ENCODE measurements around the gene TIAM2. TPM values are rescaled to one million over a fixed set of nuclear protein-coding genes. Genes with fewer than 3 reads are reported as not detected.

The TIAM2 gene
- total and polyA plus RNA-seq, 9 of the 15 experiments (the other 6 are each of a cell fraction or from before 2014, with no cell fraction given), result 0.73 to 6.5 (median 4.3) TPM

DNA sequence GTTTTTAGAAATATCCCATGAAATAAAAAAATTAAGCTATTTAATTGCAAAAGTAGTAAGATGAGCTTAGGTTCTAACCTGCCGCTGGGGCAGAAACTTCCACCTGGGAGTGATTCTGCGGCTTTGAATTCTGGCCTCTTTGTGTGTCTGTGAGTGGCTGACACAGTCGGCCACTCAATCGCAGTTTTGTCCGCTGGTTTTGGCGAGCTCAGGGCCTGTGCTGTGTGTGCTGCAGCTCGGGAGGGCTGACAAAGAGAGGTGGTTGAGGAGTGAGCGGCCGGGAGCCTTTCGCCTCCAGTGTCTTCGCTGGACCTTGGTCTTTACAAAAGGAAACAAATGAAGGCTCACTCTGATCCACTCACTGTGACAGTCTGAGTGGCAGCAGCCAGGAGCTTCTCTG, 128.4 kb downstream of the TIAM2 start:
- no peak for TF ChIP-seq RBM15 (IDR thresholded peaks at IDR 0.05; ENCODE audit: insufficient read depth, low read length)
- 0 out of 2 replicates have a peak, but pooled peaks have one; percentile 76 for TF ChIP-seq EZH2 (IDR thresholded peaks at IDR 0.05; ENCODE audit: borderline replicate concordance, low read depth, low read length)
- TF ChIP-seq CTCF (IDR thresholded peaks at IDR 0.05 in 2 of 3, conservative IDR thresholded peaks at IDR 0.05 in 1 of 3; ENCODE audit: insufficient read depth in 2 of 3, low read depth in 1 of 3, low read length in 3 of 3), result no peak
- peaks cover 38 to 67% of the 10 kb centered on the region in 2 experiments for H3K27me3 ChIP-seq (ENCODE audit: control insufficient read depth in 2 of 2, insufficient read depth in 2 of 2, low read length in 2 of 2)
- BruUV-seq (replicated peaks), result no TSS peak
- no peaks in the 10 kb centered on the region for H3K79me2 ChIP-seq (ENCODE audit: control insufficient read depth, insufficient read depth, low read length)
- FAIRE-seq, result no peak
- ATAC-seq, result peak; percentile 36; the same call in 1 of the 3 replicates
- no peak overlapping the region for H3K9ac ChIP-seq (ENCODE audit: insufficient read depth in 1 of 2, low read depth in 2 of 2, low read length in 2 of 2)
- no peak overlapping the region for H3K4me2 ChIP-seq (ENCODE audit: insufficient read depth, low read length)
- no peaks in the 10 kb centered on the region for H3K9me1 ChIP-seq (ENCODE audit: control insufficient read depth, insufficient read depth, low read length)
- in situ Hi-C loops (cut with MboI) (no loop called here), intact Hi-C loops (cut with micrococcal nuclease) (no loop called here)
- no peak overlapping the region for H2AFZ ChIP-seq (ENCODE audit: low read depth, low read length)
- H3K9me3 ChIP-seq (replicated peaks; ENCODE audit: control insufficient read depth, insufficient read depth, low read depth, low read length), result no peaks in the 10 kb centered on the region
- 8% methylated on average over 11 of the region's 11 CpGs for WGBS (ENCODE audit: insufficient coverage, low coverage, missing lambda C conversion rate)
- no peaks in the 10 kb centered on the region for H4K20me1 ChIP-seq (replicated peaks; ENCODE audit: control insufficient read depth, insufficient read depth, low read length)
- no peaks in the 10 kb centered on the region for H3K36me3 ChIP-seq (ENCODE audit: control insufficient read depth, insufficient read depth, low read length)
- no peaks in the 10 kb centered on the region for H3K4me1 ChIP-seq (replicated peaks in 1 of 2; ENCODE audit: control insufficient read depth in 2 of 2, insufficient read depth in 2 of 2, low read length in 2 of 2)
- no peak overlapping the region for H3K4me3 ChIP-seq
- CTCF ChIA-PET (ENCODE audit: low intra/inter-chr PET ratio), result interaction anchor here (0.9 kb wide), 1 partner anchor 448 kb away, joined by 3 read pairs; no protein-coding TSS in a partner anchor
- DNase-seq (ENCODE audit: extremely low read depth in 1 of 4, low spot score in 3 of 4), result no peak
- POLR2A ChIA-PET, result interaction anchor here (0.7 to 1.1 kb wide), 4 partner anchors 9 to 60 kb away, joined by 3 to 4 read pairs (median 4); no protein-coding TSS in a partner anchor
- H3K27ac ChIP-seq (ENCODE audit: extremely low read depth, low read depth, low read length), result no peak overlapping the region

- H3K27ac ChIP-seq (ENCODE audit: extremely low read depth, low read depth, low read length), result no peak overlapping the region
- H3K4me1 ChIP-seq (replicated peaks in 1 of 2; ENCODE audit: control insufficient read depth in 2 of 2, insufficient read depth in 2 of 2, low read length in 2 of 2), result no peaks in the 10 kb centered on the region
- POLR2A ChIA-PET, result no interaction called here
- 25% methylated on average over 2 of the region's 2 CpGs for WGBS (ENCODE audit: insufficient coverage, low coverage, missing lambda C conversion rate)
- H3K4me3 ChIP-seq, result no peak overlapping the region
- no TSS peak for BruUV-seq (replicated peaks)
- no peak overlapping the region for H3K9ac ChIP-seq (ENCODE audit: insufficient read depth in 1 of 2, low read depth in 2 of 2, low read length in 2 of 2)
- peaks cover 48 to 77% of the 10 kb centered on the region in 2 experiments for H3K27me3 ChIP-seq (ENCODE audit: control insufficient read depth in 2 of 2, insufficient read depth in 2 of 2, low read length in 2 of 2)
- no peaks in the 10 kb centered on the region for H3K36me3 ChIP-seq (ENCODE audit: control insufficient read depth, insufficient read depth, low read length)
- CTCF ChIA-PET (ENCODE audit: low intra/inter-chr PET ratio), result no interaction called here
- no peaks in the 10 kb centered on the region for H3K9me1 ChIP-seq (ENCODE audit: control insufficient read depth, insufficient read depth, low read length)
- FAIRE-seq (no peak), ATAC-seq (no peak), DNase-seq (ENCODE audit: extremely low read depth in 1 of 4, low spot score in 3 of 4) (no peak)
- H3K79me2 ChIP-seq (ENCODE audit: control insufficient read depth, insufficient read depth, low read length), result no peaks in the 10 kb centered on the region
- H4K20me1 ChIP-seq (replicated peaks; ENCODE audit: control insufficient read depth, insufficient read depth, low read length), result no peaks in the 10 kb centered on the region
- intact Hi-C loops (cut with micrococcal nuclease), result no loop called here
- no peak overlapping the region for H3K4me2 ChIP-seq (ENCODE audit: insufficient read depth, low read length)
- no peak overlapping the region for H2AFZ ChIP-seq (ENCODE audit: low read depth, low read length)
- H3K9me3 ChIP-seq (replicated peaks; ENCODE audit: control insufficient read depth, insufficient read depth, low read depth, low read length), result no peaks in the 10 kb centered on the region
- in situ Hi-C loops (cut with MboI), result no loop called here
- TF ChIP-seq EP400 (IDR thresholded peaks at IDR 0.05) (no peak), MBD1 (CRISPR knock-in tag; IDR thresholded peaks at IDR 0.05) (no peak), ZNF717 (CRISPR knock-in tag; IDR thresholded peaks at IDR 0.05) (no peak), ZNF384 (IDR thresholded peaks at IDR 0.05; ENCODE audit: low read depth, low read length) (no peak), ZNF644 (tag; IDR thresholded peaks at IDR 0.05; ENCODE audit: low read depth) (no peak), CLOCK (CRISPR knock-in tag; IDR thresholded peaks at IDR 0.05; ENCODE audit: borderline replicate concordance) (no peak), CEBPB (tag; IDR thresholded peaks at IDR 0.05) (no peak)
Measured at GRCh38 chr6:155125906-155126305, 130.8 kb downstream of the TIAM2 start.

Data from K562 (cell line).